Loucy (cell line): ENCODE measurements around the gene LBX1.
"Not testable (repeated sequence)": the region's sequence is repeated elsewhere in the genome, so short reads cannot be mapped to it uniquely, and the experiment has no call there.

ENCODE experiments used
- H2AFZ ChIP-seq: fragments of 200-600 bp; sonication (generic); 2 replicates; pipeline ENCODE4 v1.6.0; 2016; ENCODE audit warnings: antibody characterized with exemption, mild to moderate bottlenecking, low read length, moderate library complexity
- H3F3A ChIP-seq: fragments of 200-600 bp; 2 replicates; pipeline ENCODE4 v1.6.0; 2016; ENCODE audit warnings: antibody characterized with exemption, low read depth, mild to moderate bottlenecking
- H3K27me3 ChIP-seq: fragments of 200-600 bp; sonication (generic); 2 replicates; pipeline ENCODE4 v1.6.1; 2014; ENCODE audit warnings: low read length, mild to moderate bottlenecking; ENCODE audit not compliant: insufficient read depth, poor library complexity, severe bottlenecking
- H3K36me3 ChIP-seq: fragments of 200-600 bp; sonication (generic); 2 replicates; pipeline ENCODE4 v1.6.1; 2016; ENCODE audit warnings: low read length; ENCODE audit not compliant: insufficient read depth
- H3K4me1 ChIP-seq: fragments of 200-600 bp; sonication (generic); 2 replicates; pipeline ENCODE4 v1.5.1; 2014; ENCODE audit warnings: low read length, mild to moderate bottlenecking; ENCODE audit not compliant: insufficient read depth, poor library complexity, severe bottlenecking
- H3K4me2 ChIP-seq: fragments of 200-600 bp; sonication (generic); 2 replicates; pipeline ENCODE4 v1.6.0; 2014; ENCODE audit warnings: antibody characterized with exemption, low read length, low read depth, mild to moderate bottlenecking; ENCODE audit not compliant: poor library complexity, severe bottlenecking
- H3K4me3 ChIP-seq: fragments of 200-600 bp; sonication (generic); 2 replicates; pipeline ENCODE4 v1.5.1; 2014; ENCODE audit warnings: low read length, mild to moderate bottlenecking, mixed read lengths; ENCODE audit not compliant: poor library complexity, severe bottlenecking
- H3K79me2 ChIP-seq: fragments of 200-600 bp; sonication (generic); 2 replicates; pipeline ENCODE4 v1.6.1; 2014; ENCODE audit warnings: low read length; ENCODE audit not compliant: insufficient read depth
- H3K9ac ChIP-seq: fragments of 200-600 bp; sonication (generic); 2 replicates; pipeline ENCODE4 v1.6.0; 2014; ENCODE audit warnings: mild to moderate bottlenecking, low read depth, low read length, moderate library complexity; ENCODE audit not compliant: poor library complexity, severe bottlenecking
- H3K9me2 ChIP-seq: fragments of 200-600 bp; sonication (generic); replicated peaks from 2 replicates; pipeline ENCODE4 v1.6.1; 2016; ENCODE audit warnings: low read depth, low read length, mixed read lengths
- H3K9me3 ChIP-seq: fragments of 200-600 bp; sonication (generic); 2 replicates; pipeline ENCODE4 v1.6.1; 2014; ENCODE audit warnings: mild to moderate bottlenecking, antibody characterized with exemption, low read length, low read depth; ENCODE audit not compliant: insufficient read depth
- H4K20me1 ChIP-seq: fragments of 200-600 bp; sonication (generic); 2 replicates; pipeline ENCODE4 v1.6.0; 2014; ENCODE audit warnings: antibody characterized with exemption, low read length, mild to moderate bottlenecking; ENCODE audit not compliant: insufficient read depth, poor library complexity, severe bottlenecking
- CTCF ChIP-seq: fragments of 200-600 bp; sonication (generic); conservative IDR thresholded peaks from 2 replicates; pipeline ENCODE4 v1.5.1; 2014; ENCODE audit warnings: mild to moderate bottlenecking, antibody characterized with exemption, low read length
- EZH2phosphoT487 ChIP-seq: fragments of 200-600 bp; IDR thresholded peaks from 2 replicates; pipeline ENCODE4 v1.6.1; 2018; ENCODE audit warnings: antibody characterized with exemption, mild to moderate bottlenecking, moderate library complexity, borderline replicate concordance

Gene LBX1

DNA sequence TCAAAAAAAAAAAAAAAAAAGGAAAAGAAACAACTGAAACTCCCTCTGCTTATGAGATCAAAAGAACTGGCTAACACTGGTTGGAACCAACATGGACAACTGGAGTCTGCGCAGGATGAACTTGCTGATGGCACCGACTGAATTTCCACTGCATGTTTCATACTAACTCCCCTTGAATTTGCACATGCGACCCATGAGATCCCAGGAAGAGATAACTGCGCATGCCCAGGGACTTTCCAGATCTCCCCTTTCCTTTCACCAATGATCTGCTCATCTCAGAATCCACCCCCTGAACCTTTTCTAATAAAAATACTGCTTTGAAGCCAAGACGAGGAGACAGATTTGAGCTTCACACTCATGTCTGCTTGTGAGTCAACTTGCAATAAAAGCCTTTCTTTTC is 20.7 kb downstream of the LBX1 start:
- Histone ChIP-seq H3K9me2 (no peaks in the 10 kb centered on the region), H3K4me1 (no peaks in the 10 kb centered on the region), H3F3A (no peaks in the 10 kb centered on the region), H3K9ac (no peak overlapping the region), H4K20me1 (no peaks in the 10 kb centered on the region), H3K4me3 (no peak overlapping the region), H2AFZ (no peak overlapping the region), H3K4me2 (no peak overlapping the region), H3K36me3 (no peaks in the 10 kb centered on the region), H3K79me2 (no peaks in the 10 kb centered on the region), H3K27me3 (no peaks in the 10 kb centered on the region), H3K9me3 (no peaks in the 10 kb centered on the region)
- no peak for TF ChIP-seq EZH2phosphoT487
- no peak for TF ChIP-seq CTCF

- Histone ChIP-seq H3K9me3 (no peaks in the 10 kb centered on the region), H3F3A (no peaks in the 10 kb centered on the region), H3K4me3 (no peak overlapping the region), H3K79me2 (no peaks in the 10 kb centered on the region), H3K36me3 (no peaks in the 10 kb centered on the region), H3K4me2 (no peak overlapping the region), H3K9ac (no peak overlapping the region), H3K4me1 (no peaks in the 10 kb centered on the region), H4K20me1 (no peaks in the 10 kb centered on the region), H2AFZ (no peak overlapping the region), H3K9me2 (no peaks in the 10 kb centered on the region), H3K27me3 (no peaks in the 10 kb centered on the region)
- TF ChIP-seq CTCF (no peak), EZH2phosphoT487 (no peak)
These were observed 22.2 kb downstream of the LBX1 start for GRCh38 chr10:101207026-101207425.

GRCh38 chr10:101202667-101203066 is 26.6 kb downstream of the LBX1 start:
- not testable (repeated sequence) for H3K9me3 ChIP-seq, H4K20me1 ChIP-seq, H3K4me1 ChIP-seq, H3K79me2 ChIP-seq, H2AFZ ChIP-seq, H3K27me3 ChIP-seq, H3K4me2 ChIP-seq, H3K36me3 ChIP-seq, H3F3A ChIP-seq, H3K4me3 ChIP-seq, H3K9me2 ChIP-seq, H3K9ac ChIP-seq

DNA sequence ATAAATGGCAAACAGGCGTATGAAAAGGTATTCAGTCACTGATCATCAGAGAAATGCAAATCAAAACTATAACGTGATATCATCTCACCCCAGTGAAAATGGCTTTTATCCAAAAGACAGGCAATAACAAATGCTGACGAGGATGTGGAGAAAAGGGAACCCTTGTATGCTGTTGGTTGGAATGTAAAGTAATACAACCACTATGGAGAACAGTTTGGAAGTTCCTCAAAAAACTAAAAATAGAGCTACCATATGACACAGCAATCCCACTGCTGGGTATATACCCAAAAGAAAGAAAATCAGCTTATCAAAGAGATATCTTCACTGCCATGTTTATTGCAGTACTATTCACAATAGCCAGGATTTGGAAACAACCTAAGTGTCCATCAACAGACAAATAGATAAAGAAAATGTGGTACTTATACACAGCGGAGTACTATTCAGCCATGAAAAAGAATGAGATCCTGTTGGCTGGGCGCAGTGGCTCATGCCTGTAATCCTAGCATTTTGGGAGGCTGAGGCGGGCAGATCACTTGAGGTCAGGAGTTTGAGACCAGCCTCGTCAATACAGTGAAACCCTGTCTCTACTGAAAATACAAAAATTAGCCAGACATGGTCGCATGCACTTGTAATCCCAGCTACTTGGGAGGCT is 30.8 kb downstream of the LBX1 start:
- H3F3A ChIP-seq, H3K4me3 ChIP-seq, H3K27me3 ChIP-seq, H3K9me2 ChIP-seq, H3K9ac ChIP-seq, H3K4me1 ChIP-seq, H3K4me2 ChIP-seq, H2AFZ ChIP-seq, H3K79me2 ChIP-seq, H3K9me3 ChIP-seq, H4K20me1 ChIP-seq, H3K36me3 ChIP-seq: not testable (repeated sequence)
